ENCODE results near the gene GCA.

GCA gene

DNA sequence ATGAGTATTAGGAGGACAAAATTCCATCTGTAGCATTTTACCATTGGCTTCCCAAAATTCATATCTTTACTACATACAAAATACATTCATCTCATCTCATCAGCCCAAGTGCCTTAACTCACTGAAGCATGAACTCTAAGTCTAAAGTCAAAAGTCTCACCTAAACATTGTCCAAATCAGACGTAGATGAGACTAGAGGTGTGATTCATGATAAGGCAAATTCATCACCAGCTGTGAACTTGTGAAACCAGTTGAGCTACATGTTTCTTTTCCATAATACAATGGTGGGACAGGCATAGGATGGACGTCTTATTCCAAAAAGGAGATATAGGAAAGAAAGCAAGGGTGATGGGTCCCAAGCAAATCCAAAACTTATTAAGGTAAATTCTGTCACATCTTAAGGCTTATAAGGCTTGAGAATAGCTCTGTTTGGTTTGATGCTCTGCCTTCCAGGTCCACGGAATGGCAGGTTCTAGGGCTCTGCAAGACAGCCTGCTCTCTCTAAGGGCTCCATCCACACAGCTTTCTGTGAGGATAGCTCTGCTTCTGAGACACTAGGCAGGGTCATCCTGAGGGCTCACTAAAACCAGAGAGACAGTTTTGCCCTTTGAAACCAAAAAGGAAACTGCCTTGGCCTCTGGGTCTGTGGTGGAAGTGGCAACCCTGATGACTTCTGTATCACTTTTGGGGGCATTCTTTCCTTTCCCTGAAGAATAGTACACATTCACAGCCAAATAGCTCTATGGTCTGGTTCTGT lies 35.0 kb upstream of the GCA start:
- H2BK5ac ChIP-seq (ENCODE audit: low read depth, low read length, poor library complexity) = no peak overlapping the region
- H2BK12ac ChIP-seq (ENCODE audit: low read length) = no peak overlapping the region
- H3K27me3 ChIP-seq (ENCODE audit: insufficient read depth, low read length) = no peaks in the 10 kb centered on the region
- H3K79me2 ChIP-seq (ENCODE audit: control insufficient read depth, insufficient read depth, low read length, poor library complexity) = no peaks in the 10 kb centered on the region
- no peak overlapping the region for H3K4ac ChIP-seq (ENCODE audit: low read depth, low read length)
- no peaks in the 10 kb centered on the region for H3K79me1 ChIP-seq (ENCODE audit: low read length)
- H2AFZ ChIP-seq (ENCODE audit: insufficient read depth, low read length, poor library complexity) = no peak overlapping the region
- H2AK5ac ChIP-seq (ENCODE audit: low read length) = no peak overlapping the region
- no peak overlapping the region for H3K9ac ChIP-seq (ENCODE audit: low read length)
- no peak overlapping the region for H3K4me3 ChIP-seq (ENCODE audit: low read depth, low read length)
- H3K4me1 ChIP-seq (ENCODE audit: control insufficient read depth in 1 of 2, insufficient read depth in 2 of 2, low read length in 2 of 2) = no peaks in the 10 kb centered on the region
- no peak overlapping the region for H3K4me2 ChIP-seq (ENCODE audit: low read length)
- H3K23ac ChIP-seq (ENCODE audit: low read length) = no peak overlapping the region
- H4K91ac ChIP-seq (ENCODE audit: low read depth, low read length) = no peak overlapping the region
- peak; percentile 53 to 89 for DNase-seq
- no peaks in the 10 kb centered on the region for H3K9me3 ChIP-seq (ENCODE audit: insufficient read depth, low read depth, low read length)
- no peak overlapping the region for H3K27ac ChIP-seq (ENCODE audit: low read depth, low read length)
- H4K12ac ChIP-seq (ENCODE audit: low read depth, low read length) = no peak overlapping the region
- WGBS (ENCODE audit: extremely low coverage, insufficient coverage, insufficient read length) = no CpG with 5 or more reads among the region's 3 CpGs
- H2BK120ac ChIP-seq (ENCODE audit: insufficient read depth, low read length, poor library complexity) = no peak overlapping the region
- no peak overlapping the region for H4K8ac ChIP-seq (ENCODE audit: low read depth, low read length)
- H3K14ac ChIP-seq (ENCODE audit: low read length) = no peak overlapping the region
- no peak overlapping the region for H3K18ac ChIP-seq (ENCODE audit: low read length)
- no peaks in the 10 kb centered on the region for H3K36me3 ChIP-seq (ENCODE audit: control insufficient read depth in 1 of 2, insufficient read depth in 2 of 2, low read length in 2 of 2)

- H3K36me3 ChIP-seq (ENCODE audit: control insufficient read depth in 1 of 2, insufficient read depth in 2 of 2, low read length in 2 of 2) = no peaks in the 10 kb centered on the region
- WGBS (ENCODE audit: extremely low coverage, insufficient coverage, insufficient read length) = no CpG with 5 or more reads among the region's 1 CpG
- H3K4me3 ChIP-seq (ENCODE audit: low read depth, low read length) = no peak overlapping the region
These were observed 31.1 kb upstream of the GCA start for GRCh38 chr2:162312853-162313252.

DNA sequence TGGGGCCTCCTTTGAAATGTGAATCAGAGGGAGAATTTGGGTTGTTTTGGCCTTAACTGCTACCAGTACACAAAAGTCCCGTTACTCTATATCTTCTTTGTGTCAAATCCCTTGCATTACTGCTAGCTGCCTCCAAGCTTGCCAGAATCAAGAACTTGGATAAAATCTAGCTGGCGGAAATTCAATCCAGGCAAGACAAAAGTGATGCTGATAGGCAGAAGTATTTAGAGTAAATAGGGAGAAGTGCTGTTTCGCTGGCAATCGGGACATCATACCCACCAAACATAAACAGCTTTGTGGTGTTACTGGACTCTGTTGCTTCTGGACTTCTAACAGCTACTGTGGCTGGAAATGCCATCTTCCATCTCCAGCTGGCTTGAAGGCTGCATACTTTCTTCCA lies 28.0 kb upstream of the GCA start:
- Histone ChIP-seq H4K8ac (ENCODE audit: low read depth, low read length) (no peak overlapping the region), H3K27me3 (ENCODE audit: insufficient read depth, low read length) (no peaks in the 10 kb centered on the region), H2BK120ac (ENCODE audit: insufficient read depth, low read length, poor library complexity) (no peak overlapping the region), H3K18ac (ENCODE audit: low read length) (no peak overlapping the region), H3K36me3 (ENCODE audit: control insufficient read depth in 1 of 2, insufficient read depth in 2 of 2, low read length in 2 of 2) (no peaks in the 10 kb centered on the region), H3K27ac (ENCODE audit: low read depth, low read length) (no peak overlapping the region), H3K4me2 (ENCODE audit: low read length) (no peak overlapping the region), H2AFZ (ENCODE audit: insufficient read depth, low read length, poor library complexity) (no peak overlapping the region), H3K23ac (ENCODE audit: low read length) (no peak overlapping the region), H3K79me2 (ENCODE audit: control insufficient read depth, insufficient read depth, low read length, poor library complexity) (no peaks in the 10 kb centered on the region), H3K4me3 (ENCODE audit: low read depth, low read length) (no peak overlapping the region), H3K9ac (ENCODE audit: low read length) (no peak overlapping the region), H3K9me3 (ENCODE audit: insufficient read depth, low read depth, low read length) (no peaks in the 10 kb centered on the region), H2BK5ac (ENCODE audit: low read depth, low read length, poor library complexity) (no peak overlapping the region), H3K14ac (ENCODE audit: low read length) (no peak overlapping the region), H3K4ac (ENCODE audit: low read depth, low read length) (no peak overlapping the region), H2BK12ac (ENCODE audit: low read length) (no peak overlapping the region), H3K79me1 (ENCODE audit: low read length) (no peaks in the 10 kb centered on the region), H4K12ac (ENCODE audit: low read depth, low read length) (no peak overlapping the region), H2AK5ac (ENCODE audit: low read length) (no peak overlapping the region), H3K4me1 (ENCODE audit: control insufficient read depth in 1 of 2, insufficient read depth in 2 of 2, low read length in 2 of 2) (peaks cover 0 to 2% of the 10 kb centered on the region in 2 experiments), H4K91ac (ENCODE audit: low read depth, low read length) (no peak overlapping the region)
- WGBS (ENCODE audit: extremely low coverage, insufficient coverage, insufficient read length) = no CpG with 5 or more reads among the region's 4 CpGs
- DNase-seq = no peak

More at GRCh38 chr2:162312853-162313252, 31.1 kb upstream of the GCA start:
- Histone ChIP-seq H3K27me3 (ENCODE audit: insufficient read depth, low read length) (no peaks in the 10 kb centered on the region), H3K4ac (ENCODE audit: low read depth, low read length) (no peak overlapping the region), H2AFZ (ENCODE audit: insufficient read depth, low read length, poor library complexity) (no peak overlapping the region), H2BK5ac (ENCODE audit: low read depth, low read length, poor library complexity) (no peak overlapping the region), H2BK12ac (ENCODE audit: low read length) (no peak overlapping the region), H2BK120ac (ENCODE audit: insufficient read depth, low read length, poor library complexity) (no peak overlapping the region), H3K14ac (ENCODE audit: low read length) (no peak overlapping the region), H3K79me1 (ENCODE audit: low read length) (no peaks in the 10 kb centered on the region), H4K12ac (ENCODE audit: low read depth, low read length) (no peak overlapping the region), H3K18ac (ENCODE audit: low read length) (no peak overlapping the region), H3K9ac (ENCODE audit: low read length) (no peak overlapping the region), H2AK5ac (ENCODE audit: low read length) (no peak overlapping the region), H3K4me2 (ENCODE audit: low read length) (no peak overlapping the region), H4K8ac (ENCODE audit: low read depth, low read length) (no peak overlapping the region), H3K9me3 (ENCODE audit: insufficient read depth, low read depth, low read length) (no peaks in the 10 kb centered on the region), H3K27ac (ENCODE audit: low read depth, low read length) (no peak overlapping the region), H3K79me2 (ENCODE audit: control insufficient read depth, insufficient read depth, low read length, poor library complexity) (no peaks in the 10 kb centered on the region), H4K91ac (ENCODE audit: low read depth, low read length) (no peak overlapping the region), H3K23ac (ENCODE audit: low read length) (no peak overlapping the region), H3K4me1 (ENCODE audit: control insufficient read depth in 1 of 2, insufficient read depth in 2 of 2, low read length in 2 of 2) (no peaks in the 10 kb centered on the region)
- no peak for DNase-seq

DNA sequence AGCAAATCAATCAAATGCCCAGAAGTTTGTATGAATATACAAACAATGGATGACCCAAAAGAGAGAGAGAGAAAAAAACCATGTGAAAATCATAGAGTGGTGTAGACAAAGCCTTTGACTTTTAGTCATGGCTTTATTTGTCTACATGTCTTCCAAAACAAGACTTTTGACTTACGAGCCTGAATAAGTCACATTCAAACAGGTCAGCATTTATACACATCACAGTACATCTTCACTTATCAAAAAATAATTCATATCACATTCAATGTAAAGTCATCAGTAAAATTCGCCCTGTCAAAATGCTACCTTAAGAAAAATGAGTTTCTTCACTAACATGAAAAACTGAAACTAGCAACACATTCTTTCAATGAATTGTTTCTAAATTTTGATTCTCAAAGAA lies 27.3 kb upstream of the GCA start:
- Histone ChIP-seq H3K4me2 (ENCODE audit: low read length) (no peak overlapping the region), H3K4me3 (ENCODE audit: low read depth, low read length) (no peak overlapping the region), H3K4ac (ENCODE audit: low read depth, low read length) (no peak overlapping the region), H2BK5ac (ENCODE audit: low read depth, low read length, poor library complexity) (no peak overlapping the region), H3K36me3 (ENCODE audit: control insufficient read depth in 1 of 2, insufficient read depth in 2 of 2, low read length in 2 of 2) (no peaks in the 10 kb centered on the region), H4K91ac (ENCODE audit: low read depth, low read length) (no peak overlapping the region), H3K18ac (ENCODE audit: low read length) (no peak overlapping the region), H2BK120ac (ENCODE audit: insufficient read depth, low read length, poor library complexity) (no peak overlapping the region), H3K4me1 (ENCODE audit: control insufficient read depth in 1 of 2, insufficient read depth in 2 of 2, low read length in 2 of 2) (peaks cover 0 to 2% of the 10 kb centered on the region in 2 experiments), H3K27ac (ENCODE audit: low read depth, low read length) (no peak overlapping the region), H3K79me1 (ENCODE audit: low read length) (no peaks in the 10 kb centered on the region), H2AK5ac (ENCODE audit: low read length) (no peak overlapping the region), H3K14ac (ENCODE audit: low read length) (no peak overlapping the region), H3K9me3 (ENCODE audit: insufficient read depth, low read depth, low read length) (no peaks in the 10 kb centered on the region), H3K23ac (ENCODE audit: low read length) (no peak overlapping the region), H3K27me3 (ENCODE audit: insufficient read depth, low read length) (no peaks in the 10 kb centered on the region), H3K9ac (ENCODE audit: low read length) (no peak overlapping the region), H4K12ac (ENCODE audit: low read depth, low read length) (no peak overlapping the region), H2AFZ (ENCODE audit: insufficient read depth, low read length, poor library complexity) (no peak overlapping the region), H2BK12ac (ENCODE audit: low read length) (no peak overlapping the region), H3K79me2 (ENCODE audit: control insufficient read depth, insufficient read depth, low read length, poor library complexity) (no peaks in the 10 kb centered on the region), H4K8ac (ENCODE audit: low read depth, low read length) (no peak overlapping the region)
- no CpG with 5 or more reads among the region's 2 CpGs for WGBS (ENCODE audit: extremely low coverage, insufficient coverage, insufficient read length)
- DNase-seq = no peak

Measured in trophoblast cell (in vitro differentiated cells and primary cell).